Hepatocyte (in vitro differentiated cells): Measurements from ENCODE around the gene FBXL5. TPM values are rescaled to one million over a fixed set of nuclear protein-coding genes. Genes with fewer than 3 reads are reported as not detected.

ENCODE experiments used
- DNase-seq: peaks from one replicate; pipeline ENCODE4 v3.0.0-alpha.2; 2016; ENCODE audit warnings: low spot score
- H2AFZ ChIP-seq: fragments of 200-600 bp; sonication (generic); 2 replicates; pipeline ENCODE4 v1.6.0; 2016; ENCODE audit warnings: antibody characterized with exemption, mild to moderate bottlenecking
- H3K27ac ChIP-seq: fragments of 200-600 bp; sonication (generic); 2 replicates; pipeline ENCODE4 v1.5.1; 2016; ENCODE audit warnings: mild to moderate bottlenecking
- H3K27me3 ChIP-seq: fragments of 200-600 bp; sonication (generic); 2 replicates; pipeline ENCODE4 v1.6.1; 2016
- H3K36me3 ChIP-seq: fragments of 200-600 bp; sonication (generic); replicated peaks from 2 replicates; pipeline ENCODE4 v1.5.1; 2016; ENCODE audit warnings: low read depth; ENCODE audit not compliant: insufficient read depth
- H3K4me1 ChIP-seq: fragments of 200-600 bp; sonication (generic); 2 replicates; pipeline ENCODE4 v1.5.1; 2016; ENCODE audit warnings: mild to moderate bottlenecking, moderate library complexity; ENCODE audit not compliant: insufficient read depth
- H3K4me2 ChIP-seq: fragments of 200-600 bp; sonication (generic); 2 replicates; pipeline ENCODE4 v1.6.0; 2016
- H3K4me3 ChIP-seq: fragments of 200-600 bp; sonication (generic); 2 replicates; pipeline ENCODE4 v1.5.1; 2016; ENCODE audit warnings: mild to moderate bottlenecking
- H3K79me2 ChIP-seq: fragments of 200-600 bp; sonication (generic); 2 replicates; pipeline ENCODE4 v1.6.0; 2017; ENCODE audit warnings: mild to moderate bottlenecking
- H3K9me2 ChIP-seq: fragments of 200-600 bp; sonication (generic); replicated peaks from 2 replicates; pipeline ENCODE4 v1.6.0; 2017; ENCODE audit warnings: mild to moderate bottlenecking; ENCODE audit not compliant: insufficient read depth
- H3K9me3 ChIP-seq: fragments of 200-600 bp; sonication (generic); 2 replicates; pipeline ENCODE4 v1.5.1; 2016; ENCODE audit warnings: low read depth, mild to moderate bottlenecking
- H4K20me1 ChIP-seq: fragments of 200-600 bp; sonication (generic); 2 replicates; pipeline ENCODE4 v1.6.0; 2016; ENCODE audit warnings: mild to moderate bottlenecking; ENCODE audit not compliant: insufficient read depth, poor library complexity, severe bottlenecking
- EZH2 ChIP-seq: fragments of 200-600 bp; sonication (generic); IDR thresholded peaks from 2 replicates; pipeline ENCODE4 v1.6.1; 2016; ENCODE audit warnings: antibody characterized with exemption, mild to moderate bottlenecking, borderline replicate concordance
- EZH2phosphoT487 ChIP-seq: fragments of 200-600 bp; sonication (generic); IDR thresholded peaks from one replicate; pipeline ENCODE4 v1.6.1; 2018; ENCODE audit warnings: antibody characterized with exemption, mild to moderate bottlenecking, low read depth, moderate library complexity; ENCODE audit not compliant: unreplicated experiment, severe bottlenecking
- WGBS: methylation state at CpG from one replicate; pipeline ENCODE4 v1.1.6; 2016; ENCODE audit warnings: low lambda C conversion rate; ENCODE audit errors: missing lambda C conversion rate; 5-methylcytosine and 5-hydroxymethylcytosine counted together
- polyA plus RNA-seq: library from polyadenylated mRNA; unstranded; fragments of >200 nt; fragmentation: Nextera tagmentation; extraction: Ambion mirVana; gene quantifications from 2 replicates; pipeline ENCODE4 v1.2.1, GENCODE V29; 2016
- total RNA-seq: library from RNA; depleted of rRNA; stranded (reverse); fragments of >200 nt; gene quantifications from 2 replicates; pipeline ENCODE4 v1.2.3, GENCODE V29; 2014
- TF ChIP-seq, protein P1 (sequence below): fragments of 200-600 bp; sonication (generic); IDR thresholded peaks from 2 replicates; pipeline ENCODE4 v1.5.1; 2016; ENCODE audit warnings: antibody characterized with exemption, mild to moderate bottlenecking; ENCODE audit not compliant: poor library complexity

Gene FBXL5
- total and polyA plus RNA-seq, 2 experiments from 2014 or later = 41.2 to 90.2 TPM

DNA sequence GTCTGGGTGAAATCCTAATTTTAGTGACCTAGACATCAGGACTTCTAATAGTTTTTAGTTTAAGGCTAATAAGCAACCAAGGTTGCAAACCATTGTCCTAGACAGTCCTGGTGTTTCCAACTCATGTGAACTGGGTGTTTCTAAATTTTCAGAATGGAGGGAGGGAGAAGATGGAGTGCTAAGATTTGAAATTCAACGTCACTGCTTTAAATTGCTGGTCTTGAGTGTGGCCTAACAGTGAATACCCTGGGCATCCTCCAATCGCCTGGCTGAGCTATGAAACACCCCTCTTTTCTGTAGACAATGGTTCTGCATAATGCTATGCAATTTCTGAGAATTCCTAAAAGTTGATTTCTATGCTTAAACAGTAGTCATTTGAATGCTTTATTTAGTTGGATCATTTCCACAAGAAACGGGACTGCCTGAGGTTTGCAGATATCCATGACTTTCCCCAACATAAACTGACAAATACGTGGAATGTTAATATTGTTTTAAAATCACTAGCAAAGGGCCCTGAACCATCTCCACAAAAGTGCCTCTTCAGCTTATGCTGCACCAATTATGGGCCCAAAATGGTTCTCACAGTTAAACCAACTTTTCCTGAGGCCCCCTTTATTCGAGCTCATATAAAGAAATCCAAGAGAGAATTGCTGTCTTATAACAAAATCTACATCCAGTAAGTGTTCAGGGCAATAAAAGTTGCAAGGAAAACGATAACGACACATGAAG is 1.1 kb downstream of the FBXL5 start:
- Histone ChIP-seq H2AFZ (peak overlapping the region; percentile 53), H3K4me2 (peak overlapping the region; percentile 86), H3K9me3 (no peaks in the 10 kb centered on the region), H3K36me3 (no peaks in the 10 kb centered on the region), H4K20me1 (peaks cover 26% of the 10 kb centered on the region), H3K9me2 (no peaks in the 10 kb centered on the region), H3K79me2 (peaks cover 56% of the 10 kb centered on the region), H3K4me1 (peaks cover 36% of the 10 kb centered on the region), H3K4me3 (peak overlapping the region; percentile 96), H3K27me3 (no peaks in the 10 kb centered on the region), H3K27ac (peak overlapping the region; percentile 100)
- DNase-seq = peak; percentile 21
- TF ChIP-seq, protein P1, sequence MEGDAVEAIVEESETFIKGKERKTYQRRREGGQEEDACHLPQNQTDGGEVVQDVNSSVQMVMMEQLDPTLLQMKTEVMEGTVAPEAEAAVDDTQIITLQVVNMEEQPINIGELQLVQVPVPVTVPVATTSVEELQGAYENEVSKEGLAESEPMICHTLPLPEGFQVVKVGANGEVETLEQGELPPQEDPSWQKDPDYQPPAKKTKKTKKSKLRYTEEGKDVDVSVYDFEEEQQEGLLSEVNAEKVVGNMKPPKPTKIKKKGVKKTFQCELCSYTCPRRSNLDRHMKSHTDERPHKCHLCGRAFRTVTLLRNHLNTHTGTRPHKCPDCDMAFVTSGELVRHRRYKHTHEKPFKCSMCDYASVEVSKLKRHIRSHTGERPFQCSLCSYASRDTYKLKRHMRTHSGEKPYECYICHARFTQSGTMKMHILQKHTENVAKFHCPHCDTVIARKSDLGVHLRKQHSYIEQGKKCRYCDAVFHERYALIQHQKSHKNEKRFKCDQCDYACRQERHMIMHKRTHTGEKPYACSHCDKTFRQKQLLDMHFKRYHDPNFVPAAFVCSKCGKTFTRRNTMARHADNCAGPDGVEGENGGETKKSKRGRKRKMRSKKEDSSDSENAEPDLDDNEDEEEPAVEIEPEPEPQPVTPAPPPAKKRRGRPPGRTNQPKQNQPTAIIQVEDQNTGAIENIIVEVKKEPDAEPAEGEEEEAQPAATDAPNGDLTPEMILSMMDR = no peak
- TF ChIP-seq EZH2 (no peak), EZH2phosphoT487 (no peak)
- 4% methylated on average over 7 of the region's 7 CpGs for WGBS

DNA sequence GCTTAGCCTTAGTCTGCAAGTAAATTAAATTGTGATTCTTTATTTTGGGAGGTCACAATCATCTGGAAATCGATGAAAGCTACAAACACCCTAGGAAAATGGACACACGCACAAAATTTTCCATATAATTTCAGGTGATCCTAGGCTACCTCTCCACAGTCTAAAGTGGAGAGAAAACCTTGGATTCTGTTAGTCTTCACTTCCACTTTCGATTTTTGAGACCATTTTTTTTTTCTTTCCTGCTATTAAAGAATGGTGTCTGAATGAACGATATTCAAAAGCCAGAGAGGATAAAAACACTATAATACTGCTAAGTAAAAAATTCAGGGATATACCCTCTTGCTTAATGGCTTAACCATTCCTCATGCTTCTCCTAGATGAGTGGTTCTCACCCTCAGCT is 1.7 kb downstream of the FBXL5 start:
- Histone ChIP-seq H3K4me3 (peak overlapping the region; percentile 96), H3K9me3 (no peaks in the 10 kb centered on the region), H3K27ac (peak overlapping the region; percentile 100), H3K9me2 (no peaks in the 10 kb centered on the region), H3K79me2 (peaks cover 62% of the 10 kb centered on the region), H3K4me2 (peak overlapping the region; percentile 86), H4K20me1 (peaks cover 32% of the 10 kb centered on the region), H3K4me1 (peaks cover 36% of the 10 kb centered on the region), H3K27me3 (no peaks in the 10 kb centered on the region), H3K36me3 (no peaks in the 10 kb centered on the region), H2AFZ (no peak overlapping the region)
- TF ChIP-seq, protein P1 = no peak
- no peak for TF ChIP-seq EZH2phosphoT487
- TF ChIP-seq EZH2 = no peak
- no peak for DNase-seq
- WGBS = 75% methylated on average over 4 of the region's 4 CpGs

DNA sequence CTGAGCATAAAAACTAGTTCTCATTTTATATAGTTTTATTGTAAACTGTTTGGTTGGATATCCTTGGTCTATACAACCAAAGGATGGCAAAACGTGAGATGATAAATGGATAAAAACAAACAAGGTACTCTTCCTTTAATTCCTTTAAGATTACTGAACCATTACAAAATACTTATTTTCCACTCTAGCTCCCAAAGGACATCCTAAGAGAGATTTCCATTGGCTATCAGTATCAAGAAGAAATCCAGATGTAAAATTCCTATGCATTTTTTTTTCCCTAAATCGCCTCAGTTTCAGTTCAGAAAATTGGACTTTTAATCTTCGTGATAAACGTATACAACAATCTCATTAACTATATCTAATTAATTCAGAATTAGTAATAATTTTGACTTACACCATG is 2.3 kb downstream of the FBXL5 start:
- Histone ChIP-seq H2AFZ (no peak overlapping the region), H3K27me3 (no peaks in the 10 kb centered on the region), H3K27ac (peak overlapping the region; percentile 100), H3K36me3 (no peaks in the 10 kb centered on the region), H3K9me3 (no peaks in the 10 kb centered on the region), H3K79me2 (peaks cover 68% of the 10 kb centered on the region), H3K9me2 (no peaks in the 10 kb centered on the region), H3K4me2 (peak overlapping the region; percentile 86), H4K20me1 (peaks cover 38% of the 10 kb centered on the region), H3K4me3 (peak overlapping the region; percentile 96), H3K4me1 (peaks cover 36% of the 10 kb centered on the region)
- no peak for DNase-seq
- no peak for TF ChIP-seq EZH2phosphoT487
- no peak for TF ChIP-seq EZH2
- TF ChIP-seq, protein P1 = no peak
- WGBS = 72% methylated on average over 4 of the region's 4 CpGs
